Glutamatergic neuron (in vitro differentiated cells): ENCODE measurements around the gene LRRC4B. TPM values are rescaled to one million over a fixed set of nuclear protein-coding genes. Genes with fewer than 3 reads are reported as not detected.

ENCODE experiments used
- DNase-seq: peaks from one replicate; pipeline ENCODE4 v3.0.0; 2022
- H3K27ac Mint-ChIP-seq: one replicate; pipeline ENCODE4 v1.8.0; 2020; ENCODE audit warnings: mild to moderate bottlenecking, mixed read lengths, inconsistent platforms; ENCODE audit not compliant: unreplicated experiment
- H3K27me3 Mint-ChIP-seq: one replicate; pipeline ENCODE4 v1.8.0; 2020; ENCODE audit warnings: mild to moderate bottlenecking, moderate library complexity, mixed read lengths, inconsistent platforms; ENCODE audit not compliant: unreplicated experiment
- H3K36me3 Mint-ChIP-seq: one replicate; pipeline ENCODE4 v1.8.0; 2020; ENCODE audit warnings: mild to moderate bottlenecking, mixed read lengths, inconsistent platforms; ENCODE audit not compliant: unreplicated experiment
- H3K4me1 Mint-ChIP-seq: one replicate; pipeline ENCODE4 v1.8.0; 2020; ENCODE audit warnings: mild to moderate bottlenecking, low read depth, mixed read lengths, inconsistent platforms; ENCODE audit not compliant: unreplicated experiment
- H3K4me3 Mint-ChIP-seq: one replicate; pipeline ENCODE4 v1.8.0; 2020; ENCODE audit warnings: mild to moderate bottlenecking, mixed read lengths, inconsistent platforms; ENCODE audit not compliant: unreplicated experiment
- H3K9me3 Mint-ChIP-seq: one replicate; pipeline ENCODE4 v1.8.0; 2020; ENCODE audit warnings: mild to moderate bottlenecking, moderate library complexity, mixed read lengths, inconsistent platforms; ENCODE audit not compliant: unreplicated experiment
- CTCF ChIP-seq: fragments of 200-600 bp; sonication (generic); IDR thresholded peaks from one replicate; pipeline ENCODE4 v1.5.0; 2021; ENCODE audit not compliant: partially characterized antibody, unreplicated experiment
- total RNA-seq: library from RNA; stranded (reverse); fragmentation: NEBNext Ultra II Directional; extraction: Animal tissue kit (Norgen Biotek cat#: 25700); gene quantifications from one replicate; pipeline ENCODE4 v1.2.1, GENCODE V29; 2021; ENCODE audit not compliant: unreplicated experiment

LRRC4B gene
- total RNA-seq, 1 donor from 2014 or later = 28.5 TPM

GRCh38 chr19:50510121-50510670 lies 58.0 kb downstream of the LRRC4B start:
- H3K36me3 Mint-ChIP-seq = no peaks in the 10 kb centered on the region

GRCh38 chr19:50509366-50509765 lies 58.9 kb downstream of the LRRC4B start:
- DNase-seq = no peak
- H3K4me1 Mint-ChIP-seq = peaks cover 15% of the 10 kb centered on the region
- no peaks in the 10 kb centered on the region for H3K36me3 Mint-ChIP-seq
- H3K9me3 Mint-ChIP-seq = peaks cover 15% of the 10 kb centered on the region
- peak overlapping the region; percentile 43 for H3K27ac Mint-ChIP-seq
- peaks cover 24% of the 10 kb centered on the region for H3K27me3 Mint-ChIP-seq
- no peak for TF ChIP-seq CTCF
- H3K4me3 Mint-ChIP-seq = peak overlapping the region; percentile 59

More at GRCh38 chr19:50510121-50510670, 58.0 kb downstream of the LRRC4B start:
- Mint-ChIP-seq H3K9me3 (peaks cover 15% of the 10 kb centered on the region), H3K4me3 (peak overlapping the region; percentile 83), H3K4me1 (peaks cover 16% of the 10 kb centered on the region), H3K27ac (peak overlapping the region; percentile 94), H3K27me3 (peaks cover 24% of the 10 kb centered on the region)
- DNase-seq = peak; percentile 47
- no peak for TF ChIP-seq CTCF

- Mint-ChIP-seq H3K36me3 (no peaks in the 10 kb centered on the region), H3K4me3 (peak overlapping the region; percentile 22), H3K27me3 (peaks cover 22% of the 10 kb centered on the region), H3K9me3 (peaks cover 15% of the 10 kb centered on the region), H3K4me1 (peaks cover 12% of the 10 kb centered on the region), H3K27ac (peak overlapping the region; percentile 59)
- DNase-seq = no peak
- TF ChIP-seq CTCF = no peak
Measured at GRCh38 chr19:50508843-50509190, 59.4 kb downstream of the LRRC4B start.

GRCh38 chr19:50507376-50507775 lies 60.9 kb downstream of the LRRC4B start:
- Mint-ChIP-seq H3K27me3 (peaks cover 20% of the 10 kb centered on the region), H3K4me3 (no peak overlapping the region), H3K9me3 (peaks cover 15% of the 10 kb centered on the region), H3K4me1 (peaks cover 10% of the 10 kb centered on the region), H3K27ac (no peak overlapping the region), H3K36me3 (no peaks in the 10 kb centered on the region)
- DNase-seq = no peak
- TF ChIP-seq CTCF = no peak

GRCh38 chr19:50506700-50507099 lies 61.5 kb downstream of the LRRC4B start:
- Mint-ChIP-seq H3K27ac (no peak overlapping the region), H3K27me3 (peaks cover 18% of the 10 kb centered on the region), H3K4me1 (peaks cover 10% of the 10 kb centered on the region), H3K4me3 (no peak overlapping the region), H3K36me3 (no peaks in the 10 kb centered on the region), H3K9me3 (peaks cover 14% of the 10 kb centered on the region)
- no peak for DNase-seq
- no peak for TF ChIP-seq CTCF
